ENCODE measurements around the gene HNRNPA1.

The HNRNPA1 gene

GRCh38 chr12:54333420-54334034 lies 53.0 kb downstream of the HNRNPA1 start:
- TF ChIP-seq HDGF (IDR thresholded peaks at IDR 0.05; ENCODE audit: borderline replicate concordance): no peak
- no peak for TF ChIP-seq LEF1 (IDR thresholded peaks at IDR 0.05; ENCODE audit: borderline replicate concordance)
- no peak for DNase-seq (ENCODE audit: extremely low spot score)
- ChIA-PET POLR2A (interaction anchor here (0.6 to 3.6 kb wide), 4 partner anchors 9 to 53 kb away, joined by 3 to 16 read pairs (median 12); partner anchors contain the start of genes CBX5, COPZ1 and HNRNPA1), CTCF (interaction anchor here (0.7 to 1.7 kb wide), 6 partner anchors 9 to 194 kb away, joined by 3 to 9 read pairs (median 4); partner anchors contain the start of gene COPZ1)
